Aorta (tissue), 5 donors: ENCODE data around the gene DPP6. TPM values are rescaled to one million over a fixed set of nuclear protein-coding genes. Genes with fewer than 3 reads are reported as not detected.

Source experiments
- ATAC-seq: fragments of 200-7000 bp; cut with Tn5 transposase; one replicate; pipeline ENCODE4 v1.9.1; 2022; ENCODE audit warnings: moderate library complexity; ENCODE audit not compliant: low FRiP score
- DNase-seq, 2 donors: peaks; one replicate each; pipeline ENCODE4 v3.0.0-alpha.2; 2020
- H3K27ac ChIP-seq, 2 donors: one replicate each; pipeline ENCODE4 v1.5.1; 2013; ENCODE audit warnings: low read length in 2 of 2, mild to moderate bottlenecking in 2 of 2, moderate library complexity in 2 of 2, control low read depth in 1 of 2, inconsistent platforms in 1 of 2, low read depth in 1 of 2
- H3K27me3 ChIP-seq, 2 donors: one replicate each; pipeline ENCODE4 v1.6.1; 2013; ENCODE audit warnings: control low read depth in 1 of 2, low read length in 1 of 2, mild to moderate bottlenecking in 1 of 2, moderate library complexity in 1 of 2; ENCODE audit not compliant: insufficient read depth in 2 of 2, control insufficient read depth in 1 of 2
- H3K36me3 ChIP-seq, 2 donors: one replicate each; pipeline ENCODE4 v1.6.1; 2013; ENCODE audit warnings: control low read depth in 1 of 2, low read length in 1 of 2, mild to moderate bottlenecking in 1 of 2; ENCODE audit not compliant: insufficient read depth in 2 of 2, control insufficient read depth in 1 of 2
- H3K4me1 ChIP-seq, 2 donors: one replicate each; pipeline ENCODE4 v1.6.1; 2013; ENCODE audit warnings: low read length in 2 of 2, control low read depth in 1 of 2, mild to moderate bottlenecking in 1 of 2, moderate library complexity in 1 of 2; ENCODE audit not compliant: insufficient read depth in 2 of 2, control insufficient read depth in 1 of 2
- H3K4me3 ChIP-seq, 2 donors: one replicate each; pipeline ENCODE4 v1.5.1; 2013; ENCODE audit warnings: low read length in 2 of 2, control low read depth in 1 of 2, mild to moderate bottlenecking in 1 of 2
- H3K9me3 ChIP-seq: one replicate; pipeline ENCODE4 v1.6.1; 2013; ENCODE audit warnings: mild to moderate bottlenecking, low read length; ENCODE audit not compliant: control insufficient read depth
- WGBS, 2 donors: extraction: QIAGEN DNeasy Blood & Tissue Kit; methylation state at CpG; one replicate each; pipeline ENCODE4 v1.1.7; 2013; 5-methylcytosine and 5-hydroxymethylcytosine counted together
- intact Hi-C, 2 donors: fragments of 100-400 bp; cut with DNase I; formaldehyde crosslinking; loops; one replicate each; pipeline versions ENCODE4 v1.14.2 to v1.15.0; 2022
- polyA plus RNA-seq, 2 donors: library from polyadenylated mRNA; stranded (reverse); fragments of 200-250 nt; gene quantifications; one replicate each; pipeline ENCODE4 v1.2.3, GENCODE V29; 2013
- total RNA-seq, 2 donors: library from RNA; stranded (reverse); fragmentation: NEBNext Ultra II Directional; extraction: Animal tissue kit (Norgen Biotek cat#: 25700); gene quantifications; one replicate each; pipeline ENCODE4 v1.2.1, GENCODE V29; 2021
- donor health status: healthy with polysubstance abuse.
- donor health status: Bipolar disorder and iron deficiency.
- donor health status: DM: no; HTN: no; CAD: no.
- donor health status: DM: no; HTN: no; CAD: no.
- donor health status: DM: yes; HTN: yes; CAD: no.

DPP6 gene
- total and polyA plus RNA-seq, 4 donors, result 0.69 TPM; not detected in 3

DNA sequence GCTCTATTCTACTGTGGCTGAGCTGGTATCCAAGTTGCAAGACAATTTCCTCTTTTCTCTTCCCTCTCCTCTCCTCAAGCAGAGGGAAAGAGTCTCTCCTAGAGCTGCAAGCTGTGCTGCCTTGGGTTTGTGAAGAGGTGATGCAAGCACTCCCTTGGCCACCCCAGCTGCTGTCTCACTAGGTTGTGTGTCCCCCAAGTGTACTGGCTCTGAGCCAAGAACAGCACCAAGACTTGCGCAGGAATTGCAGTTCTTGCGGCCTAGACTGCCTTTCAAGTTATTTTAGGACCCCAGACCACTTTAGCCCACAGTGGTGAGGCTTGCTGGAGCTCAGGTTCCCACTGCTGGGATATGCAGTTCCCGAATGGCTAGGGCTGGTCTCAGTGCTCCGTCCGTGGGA lies 411.6 kb downstream of the DPP6 start:
- intact Hi-C loops, result no loop called here
- no peaks in the 10 kb centered on the region for H3K27me3 ChIP-seq
- ATAC-seq, result no peak
- 67 to 68% methylated on average over 5 of the region's 5 CpGs for WGBS, 2 donors
- H3K4me1 ChIP-seq, result no peaks in the 10 kb centered on the region
- no peak overlapping the region for H3K27ac ChIP-seq
- DNase-seq, result no peak
- peaks cover 4% of the 10 kb centered on the region for H3K9me3 ChIP-seq
- H3K4me3 ChIP-seq, result no peak overlapping the region
- no peaks in the 10 kb centered on the region for H3K36me3 ChIP-seq

DNA sequence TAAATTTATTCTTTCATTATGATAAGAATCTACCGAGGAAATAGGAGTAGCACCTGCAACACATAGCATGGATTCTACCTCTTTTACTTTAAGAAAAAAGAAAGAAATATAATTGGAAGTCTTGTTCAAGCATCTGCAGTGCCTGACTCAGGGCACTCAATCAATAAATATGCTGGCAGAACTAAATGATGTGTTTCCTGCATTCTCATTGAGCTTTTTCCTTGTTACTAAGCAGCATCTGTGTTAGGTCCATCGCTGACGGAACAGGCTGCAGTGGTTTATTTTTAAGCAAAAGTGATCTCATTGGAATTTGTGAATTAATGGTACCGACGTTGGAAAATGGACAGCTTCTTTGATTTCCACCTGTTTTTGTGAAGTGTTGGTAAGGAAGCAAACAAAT lies 417.5 kb downstream of the DPP6 start:
- H3K27me3 ChIP-seq, result no peaks in the 10 kb centered on the region
- H3K27ac ChIP-seq, result no peak overlapping the region
- no peak for DNase-seq
- 72 to 75% methylated on average over 5 of the region's 5 CpGs for WGBS, 2 donors
- H3K4me1 ChIP-seq, result no peaks in the 10 kb centered on the region
- no peak overlapping the region for H3K4me3 ChIP-seq
- H3K36me3 ChIP-seq, result no peaks in the 10 kb centered on the region
- ATAC-seq, result no peak
- intact Hi-C loops, result no loop called here
- H3K9me3 ChIP-seq, result no peaks in the 10 kb centered on the region

DNA sequence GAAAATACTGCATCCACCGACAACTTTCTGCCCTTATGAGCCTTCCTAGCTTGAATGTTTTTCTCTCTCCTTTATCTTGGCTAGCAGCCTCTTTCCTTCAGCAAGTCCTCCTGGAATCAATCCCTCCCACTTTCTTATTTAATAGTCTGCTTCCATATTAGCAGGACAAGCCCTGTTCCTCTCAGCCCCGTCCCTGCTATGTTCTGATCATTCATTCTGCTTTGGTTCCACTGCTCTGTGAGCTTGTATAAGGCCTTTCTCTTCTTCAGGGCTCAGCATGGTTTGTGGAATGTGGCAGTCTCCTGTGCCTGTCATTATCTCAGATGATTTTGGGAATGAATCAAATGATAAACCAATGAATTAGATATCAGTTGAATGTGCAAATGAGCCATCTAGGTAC lies 420.1 kb downstream of the DPP6 start:
- DNase-seq (no peak), ATAC-seq (no peak)
- WGBS, 2 donors, result 24 to 37% methylated on average over 2 of the region's 2 CpGs
- H3K4me1 ChIP-seq, result no peaks in the 10 kb centered on the region
- intact Hi-C loops, result no loop called here
- no peak overlapping the region for H3K27ac ChIP-seq
- H3K4me3 ChIP-seq, result no peak overlapping the region
- no peaks in the 10 kb centered on the region for H3K36me3 ChIP-seq
- no peaks in the 10 kb centered on the region for H3K9me3 ChIP-seq
- H3K27me3 ChIP-seq, result no peaks in the 10 kb centered on the region

DNA sequence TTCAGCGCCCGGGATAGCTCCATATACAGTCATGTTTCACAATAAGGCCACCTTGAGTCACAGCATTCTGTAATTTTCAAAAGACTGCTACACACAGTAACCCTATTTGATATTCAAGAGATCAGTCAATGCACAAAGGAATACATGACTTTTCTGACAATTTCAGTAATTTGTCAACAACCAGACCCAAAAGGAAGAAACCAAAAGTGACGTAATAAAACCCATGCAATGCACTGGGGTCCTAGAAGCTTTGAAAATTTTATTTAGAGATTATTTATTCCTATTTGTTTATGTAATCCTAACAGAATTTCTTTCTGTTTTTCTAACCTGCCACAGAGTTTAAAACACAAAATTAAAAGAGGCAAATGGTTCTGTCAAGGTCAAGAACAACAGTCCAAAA lies 421.2 kb downstream of the DPP6 start:
- no peaks in the 10 kb centered on the region for H3K9me3 ChIP-seq
- WGBS, 2 donors, result 87 to 91% methylated on average over 3 of the region's 3 CpGs

DNA sequence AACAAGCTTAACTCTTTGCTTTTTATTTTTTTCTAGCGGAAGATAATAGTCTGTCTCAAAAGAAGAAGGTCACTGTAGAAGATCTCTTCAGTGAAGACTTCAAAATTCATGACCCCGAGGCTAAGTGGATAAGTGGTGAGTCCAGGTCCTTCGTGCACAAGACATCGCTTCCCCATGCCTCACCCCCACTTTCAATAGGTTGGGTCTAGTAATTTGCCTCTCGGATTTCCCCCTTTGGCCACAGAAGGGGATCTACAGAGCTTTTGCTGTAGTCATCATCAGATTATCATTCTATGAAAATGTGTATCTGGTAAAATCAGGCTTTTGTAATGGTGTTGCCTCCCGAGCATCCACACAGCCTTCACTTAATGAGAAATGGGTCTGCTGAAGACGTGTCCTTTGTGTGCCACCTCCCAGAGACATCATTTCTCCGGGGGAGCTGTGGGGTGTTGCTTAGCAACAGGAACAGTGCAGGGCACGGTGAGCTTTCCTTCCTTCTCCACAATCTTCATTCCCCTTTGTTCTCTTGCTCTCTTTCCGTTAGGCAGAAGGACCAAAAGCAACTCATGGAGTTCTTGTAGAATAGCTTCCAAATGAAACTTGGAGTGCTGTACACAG lies 422.8 kb downstream of the DPP6 start:
- ATAC-seq (no peak), DNase-seq (no peak)
- H3K36me3 ChIP-seq, result no peaks in the 10 kb centered on the region
- intact Hi-C loops, result no loop called here
- WGBS, 2 donors, result 49 to 58% methylated on average over 10 of the region's 10 CpGs
- no peak overlapping the region for H3K4me3 ChIP-seq
- H3K27me3 ChIP-seq, result no peaks in the 10 kb centered on the region
- H3K4me1 ChIP-seq, result no peaks in the 10 kb centered on the region
- H3K27ac ChIP-seq, result no peak overlapping the region
- H3K9me3 ChIP-seq, result no peaks in the 10 kb centered on the region

More for the DNA sequence above, 421.2 kb downstream of the DPP6 start:
- H3K27me3 ChIP-seq, result no peaks in the 10 kb centered on the region
- no peaks in the 10 kb centered on the region for H3K36me3 ChIP-seq
- H3K27ac ChIP-seq, result no peak overlapping the region
- no peak for DNase-seq
- no peaks in the 10 kb centered on the region for H3K4me1 ChIP-seq
- H3K4me3 ChIP-seq, result no peak overlapping the region
- ATAC-seq, result no peak
- intact Hi-C loops, result no loop called here

DNA sequence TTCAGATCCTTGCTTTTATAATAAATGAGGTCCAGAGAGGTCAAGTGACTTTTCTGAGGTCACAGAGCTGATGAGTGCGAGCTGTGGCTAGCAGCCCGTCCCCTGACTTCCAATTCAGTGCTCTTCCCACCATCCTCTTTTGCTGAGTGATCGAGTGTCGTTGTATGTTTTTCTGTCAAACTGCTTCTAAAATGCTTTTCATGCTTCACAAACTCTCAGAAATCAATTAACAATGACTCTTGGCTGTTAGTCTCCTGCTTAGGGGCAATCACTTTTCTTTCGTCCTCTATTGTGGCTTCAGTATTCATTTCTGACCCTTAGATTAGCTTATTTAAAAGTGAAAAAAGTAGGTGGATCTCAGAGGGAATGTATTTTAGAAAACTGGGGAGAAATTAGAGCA lies 423.7 kb downstream of the DPP6 start:
- Histone ChIP-seq H3K27me3 (no peaks in the 10 kb centered on the region), H3K4me3 (no peak overlapping the region), H3K27ac (no peak overlapping the region), H3K36me3 (no peaks in the 10 kb centered on the region), H3K4me1 (no peaks in the 10 kb centered on the region), H3K9me3 (no peaks in the 10 kb centered on the region)
- ATAC-seq (no peak), DNase-seq (no peak)
- WGBS, 2 donors, result 35 to 40% methylated on average over 5 of the region's 5 CpGs
- intact Hi-C loops, result no loop called here

DNA sequence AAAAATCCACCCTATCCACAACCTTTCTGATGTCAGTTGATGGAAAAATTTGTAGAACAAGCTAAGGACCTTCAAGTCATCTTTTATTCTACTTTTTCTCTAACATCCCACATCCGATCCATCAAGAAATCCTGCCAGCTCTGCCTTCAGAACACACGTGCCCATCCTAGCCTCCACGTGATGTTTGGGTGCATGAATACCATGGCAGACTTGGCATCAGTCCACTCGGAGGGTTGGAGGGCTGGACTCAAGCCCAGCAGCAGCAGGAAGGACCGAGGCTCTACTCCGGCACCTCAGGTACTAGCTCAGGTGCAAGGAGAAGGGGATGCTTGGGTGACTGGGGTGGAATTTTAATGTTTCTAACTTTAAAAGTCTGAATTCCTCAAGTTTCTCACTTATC lies 428.6 kb downstream of the DPP6 start:
- intact Hi-C loops, result no loop called here
- DNase-seq, result no peak
- 58 to 63% methylated on average over 6 of the region's 6 CpGs for WGBS, 2 donors

DNA sequence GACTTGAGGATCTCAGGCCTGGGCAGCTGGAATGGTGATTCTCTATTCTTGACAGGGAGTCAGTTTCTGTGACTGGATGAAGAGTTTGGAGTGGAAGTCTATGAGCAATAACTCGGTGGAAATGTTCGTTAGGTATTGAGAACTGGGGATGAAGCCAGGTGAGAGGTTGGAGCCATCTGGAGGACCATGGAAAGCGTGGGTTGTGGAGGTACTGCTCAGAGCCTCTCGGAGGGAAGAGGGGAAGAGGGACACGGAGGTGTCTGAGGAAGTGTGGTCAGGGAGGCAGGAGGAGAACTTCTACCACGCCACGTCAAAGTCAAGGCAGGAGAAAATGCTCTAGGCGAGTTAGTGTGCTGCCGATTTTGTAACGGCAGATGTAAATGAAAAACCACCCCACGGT lies 430.7 kb downstream of the DPP6 start:
- no peak for ATAC-seq
- no peaks in the 10 kb centered on the region for H3K36me3 ChIP-seq
- WGBS, 2 donors, result 87 to 90% methylated on average over 11 of the region's 11 CpGs
- DNase-seq, result no peak
- no peak overlapping the region for H3K27ac ChIP-seq
- no peak overlapping the region for H3K4me3 ChIP-seq
- no peaks in the 10 kb centered on the region for H3K4me1 ChIP-seq
- intact Hi-C loops, result no loop called here
- no peaks in the 10 kb centered on the region for H3K27me3 ChIP-seq
- no peaks in the 10 kb centered on the region for H3K9me3 ChIP-seq

More for the DNA sequence above, 428.6 kb downstream of the DPP6 start:
- H3K36me3 ChIP-seq, result no peaks in the 10 kb centered on the region
- H3K27me3 ChIP-seq, result no peaks in the 10 kb centered on the region
- no peaks in the 10 kb centered on the region for H3K4me1 ChIP-seq
- no peak overlapping the region for H3K27ac ChIP-seq
- H3K4me3 ChIP-seq, result no peak overlapping the region
- no peak for ATAC-seq
- no peaks in the 10 kb centered on the region for H3K9me3 ChIP-seq

DNA sequence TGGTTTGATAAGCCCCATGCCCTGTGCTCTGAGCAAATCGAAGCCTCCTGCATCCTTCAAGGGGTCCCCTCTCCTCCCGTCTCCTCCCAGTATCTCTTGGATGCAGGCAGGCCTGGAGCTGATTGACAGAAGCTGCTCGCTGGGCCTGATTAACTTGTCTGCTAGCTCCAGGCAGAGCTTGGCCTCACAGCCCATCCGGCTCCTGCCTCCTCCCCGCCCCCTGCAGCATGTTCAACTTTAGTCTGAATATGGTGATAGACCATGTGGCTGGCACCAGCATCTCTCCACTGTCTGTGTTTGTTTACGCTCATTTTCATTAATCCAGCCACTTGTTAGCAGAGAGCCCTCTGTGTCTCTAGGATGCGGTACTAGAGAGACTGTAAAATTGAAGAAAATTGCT lies 432.2 kb downstream of the DPP6 start:
- H3K4me1 ChIP-seq, result no peaks in the 10 kb centered on the region
- no peaks in the 10 kb centered on the region for H3K36me3 ChIP-seq
- H3K9me3 ChIP-seq, result no peaks in the 10 kb centered on the region
- no peak overlapping the region for H3K4me3 ChIP-seq
- ATAC-seq (no peak), DNase-seq (no peak)
- H3K27me3 ChIP-seq, result no peaks in the 10 kb centered on the region
- WGBS, 2 donors, result 41 to 48% methylated on average over 7 of the region's 7 CpGs
- intact Hi-C loops, result no loop called here
- H3K27ac ChIP-seq, result no peak overlapping the region
